HepG2 (cell line): ENCODE data around the gene CCT7. TPM values are rescaled to one million over a fixed set of nuclear protein-coding genes. Genes with fewer than 3 reads are reported as not detected.

Experiments used
- ADNP ChIP-seq: sonication (generic); formaldehyde crosslinking; IDR thresholded peaks from 2 replicates; pipeline ENCODE4 v1.4.0; 2020; ENCODE audit warnings: missing genetic modification reagents
- ASH2L ChIP-seq: fragments of 300-600, 200-600 bp; sonication (generic); IDR thresholded peaks from 2 replicates; pipeline ENCODE4 v1.7.0; 2017; ENCODE audit warnings: low read depth, mild to moderate bottlenecking, moderate library complexity, mixed read lengths, low read length; ENCODE audit not compliant: insufficient read length
- CHCHD3 ChIP-seq: sonication (generic); formaldehyde crosslinking; IDR thresholded peaks from 2 replicates; pipeline ENCODE4 v1.8.0; 2022; ENCODE audit warnings: mild to moderate bottlenecking, missing genetic modification reagents, moderate library complexity
- HNF4G ChIP-seq, 2 experiments: sonication (generic) in 1 of 2; formaldehyde crosslinking in 1 of 2; IDR thresholded peaks; 2 replicates each; pipeline versions ENCODE4 v1.4.0 to v1.6.1; 2011 to 2020; ENCODE audit warnings: borderline replicate concordance in 2 of 2, low read depth in 2 of 2, mild to moderate bottlenecking in 2 of 2, low read length in 1 of 2, missing genetic modification reagents in 1 of 2, moderate library complexity in 1 of 2
- KIAA2018 ChIP-seq: sonication (generic); formaldehyde crosslinking; IDR thresholded peaks from 2 replicates; pipeline ENCODE4 v1.5.0; 2020; ENCODE audit warnings: mild to moderate bottlenecking, missing genetic modification reagents, borderline replicate concordance
- MATR3 ChIP-seq: sonication (generic); formaldehyde crosslinking; IDR thresholded peaks from 2 replicates; pipeline ENCODE4 v1.4.0; 2020; ENCODE audit warnings: missing genetic modification reagents
- MEIS1 ChIP-seq: sonication (generic); formaldehyde crosslinking; IDR thresholded peaks from 2 replicates; pipeline ENCODE4 v1.9.0; 2021; ENCODE audit warnings: mild to moderate bottlenecking, missing genetic modification reagents, moderate library complexity, borderline replicate concordance
- NFRKB ChIP-seq: fragments of 450-650 bp; IDR thresholded peaks from 2 replicates; pipeline ENCODE4 v1.6.1; 2017
- NONO ChIP-seq, 2 experiments: fragments of 450-650 bp in 1 of 2; sonication (generic) in 1 of 2; formaldehyde crosslinking in 1 of 2; IDR thresholded peaks in 1 of 2; conservative IDR thresholded peaks in 1 of 2; 2 replicates each; pipeline versions ENCODE4 v1.6.1 to v1.8.0; 2017 to 2022; ENCODE audit warnings: mild to moderate bottlenecking in 1 of 2, missing genetic modification reagents in 1 of 2, moderate library complexity in 1 of 2
- PAF1 ChIP-seq: IDR thresholded peaks from 2 replicates; pipeline ENCODE4 v1.6.1; 2016; ENCODE audit warnings: missing genetic modification reagents, missing compliant biosample characterization
- RFX3 ChIP-seq: IDR thresholded peaks from 2 replicates; pipeline ENCODE4 v1.6.1; 2016; ENCODE audit warnings: missing biosample characterization, missing genetic modification reagents
- ZNF224 ChIP-seq: sonication (generic); formaldehyde crosslinking; IDR thresholded peaks from 2 replicates; pipeline ENCODE4 v1.5.0; 2020; ENCODE audit warnings: mild to moderate bottlenecking, missing genetic modification reagents
- ZNF431 ChIP-seq: sonication (generic); formaldehyde crosslinking; IDR thresholded peaks from 2 replicates; pipeline ENCODE4 v1.9.0; 2022; ENCODE audit warnings: missing genetic modification reagents, low read depth, mild to moderate bottlenecking, borderline replicate concordance
- ZNF547 ChIP-seq: sonication (generic); formaldehyde crosslinking; IDR thresholded peaks from 2 replicates; pipeline ENCODE4 v1.5.1; 2020; ENCODE audit warnings: mild to moderate bottlenecking, missing genetic modification reagents
- ZNF569 ChIP-seq: sonication (generic); formaldehyde crosslinking; IDR thresholded peaks from 2 replicates; pipeline ENCODE4 v1.5.0; 2020; ENCODE audit warnings: mild to moderate bottlenecking, missing genetic modification reagents, moderate library complexity, borderline replicate concordance
- ZNF720 ChIP-seq: sonication (generic); formaldehyde crosslinking; IDR thresholded peaks from 2 replicates; pipeline ENCODE4 v1.4.0; 2020; ENCODE audit warnings: missing genetic modification reagents
- ZNF747 ChIP-seq: sonication (generic); formaldehyde crosslinking; IDR thresholded peaks from 2 replicates; pipeline ENCODE4 v1.8.1; 2023; ENCODE audit warnings: missing genetic modification reagents, mild to moderate bottlenecking, borderline replicate concordance
- polyA plus RNA-seq, 8 experiments: library from polyadenylated mRNA; depleted of rRNA in 3 of 8; stranded (reverse) in 7 of 8; unstranded in 1 of 8; fragments of >200 nt; fragmentation: Illumina TruSeq in 4 of 8; extraction: Trizol in 4 of 8; gene quantifications; 2 replicates each; pipeline versions ENCODE4 v1.2.1 to v1.2.3, GENCODE V29; 2011 to 2016; ENCODE audit warnings: low read depth in 4 of 8, missing spikeins in 1 of 8, mixed read lengths in 1 of 8; ENCODE audit not compliant: insufficient read depth in 1 of 8
- total RNA-seq, 5 experiments: library from RNA; depleted of rRNA; stranded (reverse); fragments of >200 nt; fragmentation: Illumina TruSeq; extraction: Trizol; gene quantifications; 2 replicates each; pipeline ENCODE4 v1.2.3, GENCODE V29; 2016; ENCODE audit warnings: low read depth in 1 of 5
- TF ChIP-seq, protein P1 (sequence below): sonication (generic); formaldehyde crosslinking; IDR thresholded peaks from 2 replicates; pipeline ENCODE4 v1.4.0; 2020; ENCODE audit warnings: missing genetic modification reagents, mild to moderate bottlenecking, borderline replicate concordance
- TF ChIP-seq, protein P2 (sequence below): sonication (generic); formaldehyde crosslinking; IDR thresholded peaks from 2 replicates; pipeline ENCODE4 v1.5.1; 2020; ENCODE audit warnings: missing genetic modification reagents, mild to moderate bottlenecking, borderline replicate concordance

The CCT7 gene
- total and polyA plus RNA-seq, 2 of the 13 experiments (the other 11 are each of a cell fraction or from before 2014, with no cell fraction given): 347 to 517 TPM

DNA sequence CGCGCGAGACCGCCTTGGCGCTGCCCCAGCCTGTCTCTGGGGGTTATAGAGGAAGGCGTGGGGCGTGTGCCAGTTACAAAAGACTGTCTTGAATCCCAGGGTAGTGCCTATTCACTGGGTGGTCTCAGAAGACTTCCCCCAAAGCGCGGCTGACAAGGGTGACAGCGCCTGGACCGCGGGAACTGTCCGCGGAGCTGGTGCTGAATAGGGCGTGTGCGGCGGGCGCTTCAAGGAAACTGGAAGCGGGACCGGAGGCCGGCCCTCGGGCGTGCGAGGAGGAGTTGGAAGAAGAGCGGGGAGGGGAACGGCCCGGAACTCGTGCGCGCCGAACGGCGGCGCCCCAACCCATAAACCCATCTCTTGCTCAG is 57.0 kb downstream of the CCT7 start (continued):
- no peak for TF ChIP-seq KIAA2018 (CRISPR knock-in tag)
- no peak for TF ChIP-seq ZNF224
- no peak for TF ChIP-seq HNF4G (IDR thresholded peaks at IDR 0.05; ENCODE audit: borderline replicate concordance, low read depth, low read length)
- no peak for TF ChIP-seq HNF4G (CRISPR knock-in tag; IDR thresholded peaks at IDR 0.05; ENCODE audit: borderline replicate concordance, low read depth)
- TF ChIP-seq PAF1 (CRISPR knock-in tag): no peak
- peak; percentile 85; the same call in 1 of the 2 replicates for TF ChIP-seq ZNF431 (CRISPR knock-in tag)
- TF ChIP-seq ZNF569: no peak
- TF ChIP-seq ASH2L: no peak
- no peak for TF ChIP-seq CHCHD3
- TF ChIP-seq ZNF720 (CRISPR knock-in tag): no peak
- no peak for TF ChIP-seq ADNP (CRISPR knock-in tag)
- no peak for TF ChIP-seq MATR3
- TF ChIP-seq RFX3 (CRISPR knock-in tag): no peak
- TF ChIP-seq, protein P1, sequence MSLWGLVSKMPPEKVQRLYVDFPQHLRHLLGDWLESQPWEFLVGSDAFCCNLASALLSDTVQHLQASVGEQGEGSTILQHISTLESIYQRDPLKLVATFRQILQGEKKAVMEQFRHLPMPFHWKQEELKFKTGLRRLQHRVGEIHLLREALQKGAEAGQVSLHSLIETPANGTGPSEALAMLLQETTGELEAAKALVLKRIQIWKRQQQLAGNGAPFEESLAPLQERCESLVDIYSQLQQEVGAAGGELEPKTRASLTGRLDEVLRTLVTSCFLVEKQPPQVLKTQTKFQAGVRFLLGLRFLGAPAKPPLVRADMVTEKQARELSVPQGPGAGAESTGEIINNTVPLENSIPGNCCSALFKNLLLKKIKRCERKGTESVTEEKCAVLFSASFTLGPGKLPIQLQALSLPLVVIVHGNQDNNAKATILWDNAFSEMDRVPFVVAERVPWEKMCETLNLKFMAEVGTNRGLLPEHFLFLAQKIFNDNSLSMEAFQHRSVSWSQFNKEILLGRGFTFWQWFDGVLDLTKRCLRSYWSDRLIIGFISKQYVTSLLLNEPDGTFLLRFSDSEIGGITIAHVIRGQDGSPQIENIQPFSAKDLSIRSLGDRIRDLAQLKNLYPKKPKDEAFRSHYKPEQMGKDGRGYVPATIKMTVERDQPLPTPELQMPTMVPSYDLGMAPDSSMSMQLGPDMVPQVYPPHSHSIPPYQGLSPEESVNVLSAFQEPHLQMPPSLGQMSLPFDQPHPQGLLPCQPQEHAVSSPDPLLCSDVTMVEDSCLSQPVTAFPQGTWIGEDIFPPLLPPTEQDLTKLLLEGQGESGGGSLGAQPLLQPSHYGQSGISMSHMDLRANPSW: no peak
- TF ChIP-seq MEIS1 (CRISPR knock-in tag): no peak
- TF ChIP-seq ZNF547: peak; percentile 77; the same call in 1 of the 2 replicates
- no peak for TF ChIP-seq NONO (IDR thresholded peaks at IDR 0.05)
- TF ChIP-seq NONO (CRISPR knock-in tag; conservative IDR thresholded peaks at IDR 0.05): no peak
- TF ChIP-seq, protein P2, sequence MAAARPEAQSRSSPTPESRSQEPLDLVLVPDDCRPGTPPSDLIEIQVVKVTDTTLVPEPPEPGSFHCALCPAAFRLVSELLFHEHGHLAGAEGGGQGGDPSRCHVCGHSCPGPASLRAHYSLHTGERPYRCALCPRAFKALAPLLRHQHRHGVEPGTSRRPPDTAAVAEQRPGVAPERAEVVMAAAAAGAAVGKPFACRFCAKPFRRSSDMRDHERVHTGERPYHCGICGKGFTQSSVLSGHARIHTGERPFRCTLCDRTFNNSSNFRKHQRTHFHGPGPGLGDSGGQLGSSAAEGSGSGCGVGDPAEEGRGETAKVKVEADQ (CRISPR knock-in tag): peak; percentile 82; the same call in 1 of the 2 replicates
- TF ChIP-seq NFRKB: no peak
- no peak for TF ChIP-seq ZNF747 (CRISPR knock-in tag)
